GM12875 (cell line): ENCODE measurements around the gene SMARCD3.

ENCODE experiments used
- H3K4me3 ChIP-seq: one replicate; pipeline ENCODE4 v1.5.1; 2011; ENCODE audit warnings: low read depth, low read length, control low read depth
- TF ChIP-seq, protein P1 (sequence below): IDR thresholded peaks from 2 replicates; pipeline ENCODE4 v1.5.1; 2011; ENCODE audit warnings: low read depth, mild to moderate bottlenecking, control low read depth, inconsistent platforms, low read length, moderate library complexity, borderline replicate concordance; ENCODE audit not compliant: insufficient read depth

The SMARCD3 gene

DNA sequence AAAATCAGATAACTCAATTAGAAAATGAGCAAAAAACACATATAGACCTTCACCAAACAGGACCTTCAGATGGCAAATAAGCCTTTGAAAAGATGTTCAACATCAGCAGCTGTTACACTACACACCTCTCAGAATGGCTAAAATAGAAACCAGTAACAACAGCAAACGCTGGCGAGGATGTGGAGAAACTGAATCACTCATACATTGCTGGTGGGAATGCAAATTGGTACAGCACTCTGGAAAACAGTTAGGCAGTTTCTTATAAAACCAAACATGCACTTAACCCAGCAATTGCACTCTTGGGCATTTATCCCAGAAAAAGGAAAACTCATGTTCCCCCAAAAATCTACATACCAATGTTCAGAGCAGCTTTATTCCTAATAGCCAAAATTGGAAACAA, 37.7 kb upstream of the SMARCD3 start:
- H3K4me3 ChIP-seq = no peak overlapping the region
- TF ChIP-seq, protein P1, sequence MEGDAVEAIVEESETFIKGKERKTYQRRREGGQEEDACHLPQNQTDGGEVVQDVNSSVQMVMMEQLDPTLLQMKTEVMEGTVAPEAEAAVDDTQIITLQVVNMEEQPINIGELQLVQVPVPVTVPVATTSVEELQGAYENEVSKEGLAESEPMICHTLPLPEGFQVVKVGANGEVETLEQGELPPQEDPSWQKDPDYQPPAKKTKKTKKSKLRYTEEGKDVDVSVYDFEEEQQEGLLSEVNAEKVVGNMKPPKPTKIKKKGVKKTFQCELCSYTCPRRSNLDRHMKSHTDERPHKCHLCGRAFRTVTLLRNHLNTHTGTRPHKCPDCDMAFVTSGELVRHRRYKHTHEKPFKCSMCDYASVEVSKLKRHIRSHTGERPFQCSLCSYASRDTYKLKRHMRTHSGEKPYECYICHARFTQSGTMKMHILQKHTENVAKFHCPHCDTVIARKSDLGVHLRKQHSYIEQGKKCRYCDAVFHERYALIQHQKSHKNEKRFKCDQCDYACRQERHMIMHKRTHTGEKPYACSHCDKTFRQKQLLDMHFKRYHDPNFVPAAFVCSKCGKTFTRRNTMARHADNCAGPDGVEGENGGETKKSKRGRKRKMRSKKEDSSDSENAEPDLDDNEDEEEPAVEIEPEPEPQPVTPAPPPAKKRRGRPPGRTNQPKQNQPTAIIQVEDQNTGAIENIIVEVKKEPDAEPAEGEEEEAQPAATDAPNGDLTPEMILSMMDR = no peak

DNA sequence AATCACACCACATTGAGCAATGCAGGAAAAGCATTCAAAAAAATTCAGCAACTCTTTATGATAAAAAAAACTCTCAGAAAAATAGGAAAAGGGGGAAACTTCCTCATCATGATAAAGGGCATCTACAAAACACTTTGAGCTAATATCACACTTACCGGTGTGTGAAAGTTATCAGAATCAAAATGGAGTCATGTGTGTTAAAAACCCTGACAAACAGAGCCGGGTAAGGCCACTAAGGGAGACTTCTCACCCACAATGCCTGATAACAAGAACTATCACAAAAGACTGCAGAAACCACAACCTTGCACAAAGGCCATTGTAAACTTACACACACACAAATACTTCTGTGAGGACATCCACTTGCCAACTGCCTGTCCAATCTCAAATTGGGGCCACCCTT, 34.8 kb upstream of the SMARCD3 start:
- TF ChIP-seq, protein P1 = no peak

DNA sequence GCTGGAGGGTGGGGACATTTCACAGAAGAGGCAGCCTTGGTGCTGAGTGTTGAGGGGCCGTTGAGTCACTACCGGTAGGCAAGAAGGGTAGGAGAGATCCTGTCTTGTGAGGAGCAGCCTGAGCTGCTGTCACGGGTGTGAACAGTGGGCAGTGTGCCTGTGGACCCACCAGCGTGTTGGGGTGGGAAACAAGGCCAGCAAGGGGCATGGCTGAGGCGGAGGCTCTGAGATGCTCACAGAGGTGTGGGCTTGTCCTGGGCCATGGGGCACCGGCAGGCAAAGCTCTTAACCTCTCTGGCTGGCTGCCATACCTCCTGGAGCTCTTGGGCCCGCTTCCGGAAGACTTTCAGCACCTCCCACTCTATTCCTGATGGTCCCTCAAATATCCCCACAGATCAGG, 33.6 kb upstream of the SMARCD3 start:
- no peak overlapping the region for H3K4me3 ChIP-seq
- TF ChIP-seq, protein P1 = no peak

More for the DNA sequence above, 34.8 kb upstream of the SMARCD3 start:
- H3K4me3 ChIP-seq = no peak overlapping the region

DNA sequence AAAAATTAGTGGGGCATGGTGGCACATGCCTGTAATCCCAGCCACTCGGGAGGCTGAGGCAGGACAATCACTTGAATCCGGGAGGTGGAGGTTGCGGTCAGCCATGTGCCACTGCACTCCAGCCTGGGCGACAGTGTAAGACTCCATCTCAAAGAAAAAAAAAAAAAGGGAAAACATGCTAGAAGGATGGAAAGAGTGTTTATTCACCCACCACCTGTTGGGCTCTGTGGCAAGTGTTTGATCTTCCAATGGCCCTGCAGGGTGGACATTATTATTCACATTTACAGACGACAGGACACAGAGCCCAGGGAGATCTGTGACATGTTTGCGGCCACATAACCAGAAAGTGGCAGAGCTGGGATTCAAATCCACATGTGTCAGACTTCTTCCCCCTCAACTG, 33.2 kb upstream of the SMARCD3 start:
- H3K4me3 ChIP-seq = no peak overlapping the region
- TF ChIP-seq, protein P1 = no peak

DNA sequence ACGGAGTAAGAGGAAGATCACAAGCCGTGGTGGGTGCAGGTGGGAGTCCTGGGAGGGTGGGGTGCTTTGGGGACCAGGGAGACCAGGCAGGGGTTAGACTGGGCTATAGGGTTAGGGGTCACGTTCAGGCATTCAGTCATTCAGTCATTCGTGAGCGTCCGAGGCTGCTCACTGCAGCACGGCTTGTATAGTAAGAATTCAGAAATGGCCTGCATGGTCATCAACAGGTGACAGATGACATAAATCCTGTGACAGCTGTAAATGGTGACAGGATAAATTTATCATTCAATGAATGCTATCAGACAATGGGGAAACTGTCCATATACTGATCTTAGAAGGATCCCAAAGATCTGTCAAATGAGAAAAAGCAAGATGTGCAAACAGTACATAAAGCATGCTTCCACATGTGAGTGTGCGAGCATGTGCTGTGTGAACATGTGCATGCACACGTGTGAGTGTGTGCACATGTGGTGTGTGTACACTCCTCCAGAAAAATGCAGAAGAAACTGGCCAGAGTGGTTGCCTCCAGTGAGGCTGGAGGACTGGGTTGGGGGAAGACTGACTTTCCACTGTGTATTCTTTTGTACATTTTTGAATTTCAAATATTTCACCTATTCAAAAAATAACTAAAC, 32.0 kb upstream of the SMARCD3 start:
- TF ChIP-seq, protein P1 = no peak
- H3K4me3 ChIP-seq = no peak overlapping the region

DNA sequence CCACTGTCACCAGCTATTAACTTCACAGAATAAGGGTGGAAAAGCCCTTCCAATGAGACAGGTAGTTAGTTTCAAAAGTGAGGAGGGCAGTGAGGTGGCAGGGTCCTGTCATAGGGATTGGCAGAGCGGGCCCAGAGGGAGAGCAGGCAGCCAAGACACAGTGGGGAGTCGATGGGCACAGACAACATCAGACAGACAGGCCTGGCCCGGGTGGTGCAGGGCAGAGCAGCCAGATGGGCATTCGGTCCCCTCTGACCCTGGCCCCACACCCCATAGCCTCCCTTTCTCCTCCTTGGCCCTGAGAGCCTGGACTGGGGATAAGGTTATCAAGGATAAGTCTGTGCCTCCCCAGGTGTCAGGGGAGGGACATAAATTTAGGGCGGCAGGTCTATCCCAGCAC, 31.4 kb upstream of the SMARCD3 start:
- H3K4me3 ChIP-seq = no peak overlapping the region
- TF ChIP-seq, protein P1 = no peak

DNA sequence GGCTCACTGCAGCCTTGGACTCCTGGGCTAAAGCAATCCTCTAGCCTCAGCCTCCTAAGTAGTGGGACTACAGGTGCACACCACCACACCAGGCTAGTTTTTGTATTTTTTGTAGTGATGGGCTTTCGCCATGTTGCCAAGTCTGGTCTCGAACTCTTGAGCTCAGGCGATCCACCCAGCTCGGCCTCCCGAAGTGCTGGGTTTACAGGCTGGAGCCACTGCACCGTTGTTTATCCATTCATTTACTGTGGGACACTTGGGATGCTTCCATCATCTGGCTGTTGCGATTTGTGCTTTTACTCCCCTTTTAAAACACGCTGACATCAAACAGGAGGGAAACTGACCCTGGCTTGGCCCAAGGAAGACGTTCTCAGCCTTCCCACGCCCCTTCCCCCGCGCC, 30.5 kb upstream of the SMARCD3 start:
- TF ChIP-seq, protein P1 = no peak
- H3K4me3 ChIP-seq = no peak overlapping the region
